GM23248 (cell line): Measurements from ENCODE around the gene PPP2R1A. TPM values are rescaled to one million over a fixed set of nuclear protein-coding genes. Genes with fewer than 3 reads are reported as not detected.
A peak's percentile ranks its signal among the peaks of the same experiment; 100 is the strongest.

ENCODE experiments used
- DNase-seq: peaks from one replicate; pipeline ENCODE4 v3.0.0-alpha.2; 2015
- H2AFZ ChIP-seq: fragments of 200-600 bp; sonication (generic); 2 replicates; pipeline ENCODE4 v1.6.1; 2016; ENCODE audit warnings: antibody characterized with exemption
- H3F3A ChIP-seq: fragments of 200-600 bp; sonication (generic); 2 replicates; pipeline ENCODE4 v1.6.1; 2016; ENCODE audit warnings: mild to moderate bottlenecking, antibody characterized with exemption, mixed run types; ENCODE audit not compliant: insufficient read depth
- H3K27ac ChIP-seq: fragments of 200-600 bp; sonication (generic); 2 replicates; pipeline ENCODE4 v1.5.1; 2016; ENCODE audit warnings: mild to moderate bottlenecking
- H3K27me3 ChIP-seq: fragments of 200-600 bp; sonication (generic); replicated peaks from 2 replicates; pipeline ENCODE4 v1.6.1; 2016; ENCODE audit warnings: mild to moderate bottlenecking; ENCODE audit not compliant: insufficient read depth
- H3K36me3 ChIP-seq: fragments of 200-600 bp; sonication (generic); 2 replicates; pipeline ENCODE4 v1.6.1; 2016; ENCODE audit warnings: low read depth, mild to moderate bottlenecking
- H3K4me1 ChIP-seq: fragments of 200-600 bp; sonication (generic); 2 replicates; pipeline ENCODE4 v1.6.1; 2016; ENCODE audit warnings: mild to moderate bottlenecking; ENCODE audit not compliant: insufficient read depth
- H3K4me2 ChIP-seq: fragments of 200-600 bp; sonication (generic); one replicate; pipeline ENCODE4 v1.6.1; 2016; ENCODE audit warnings: mild to moderate bottlenecking; ENCODE audit not compliant: unreplicated experiment
- H3K4me3 ChIP-seq: fragments of 200-600 bp; sonication (generic); 2 replicates; pipeline ENCODE4 v1.5.1; 2016; ENCODE audit warnings: mild to moderate bottlenecking
- H3K79me2 ChIP-seq: fragments of 200-600 bp; sonication (generic); 2 replicates; pipeline ENCODE4 v1.6.1; 2016; ENCODE audit warnings: mild to moderate bottlenecking; ENCODE audit not compliant: insufficient read depth
- H3K9ac ChIP-seq: fragments of 200-600 bp; sonication (generic); 2 replicates; pipeline ENCODE4 v1.6.1; 2016; ENCODE audit warnings: mild to moderate bottlenecking
- H3K9me2 ChIP-seq: fragments of 200-600 bp; sonication (generic); 2 replicates; pipeline ENCODE4 v1.6.1; 2016; ENCODE audit warnings: mixed run types, mild to moderate bottlenecking, moderate library complexity; ENCODE audit not compliant: insufficient read depth
- H3K9me3 ChIP-seq: fragments of 200-600 bp; sonication (generic); one replicate; pipeline ENCODE4 v1.6.1; 2017; ENCODE audit warnings: low read depth
- H4K20me1 ChIP-seq: fragments of 200-600 bp; sonication (generic); 2 replicates; pipeline ENCODE4 v1.6.0; 2016; ENCODE audit not compliant: insufficient read depth
- EZH2 ChIP-seq: fragments of 200-600 bp; sonication (generic); IDR thresholded peaks from 2 replicates; pipeline ENCODE4 v1.6.1; 2018; ENCODE audit warnings: antibody characterized with exemption, mild to moderate bottlenecking; ENCODE audit not compliant: insufficient read depth, poor library complexity, severe bottlenecking
- EZH2phosphoT487 ChIP-seq: fragments of 200-600 bp; sonication (generic); IDR thresholded peaks from 2 replicates; pipeline ENCODE4 v1.6.1; 2018; ENCODE audit warnings: antibody characterized with exemption, moderate library complexity, mild to moderate bottlenecking, low read depth; ENCODE audit not compliant: insufficient read depth
- WGBS, 2 experiments: methylation state at CpG; one replicate each; pipeline ENCODE4 v1.1.6; 2015 to 2017; ENCODE audit warnings: low lambda C conversion rate in 2 of 2, low coverage in 1 of 2; ENCODE audit errors: missing lambda C conversion rate in 2 of 2; 5-methylcytosine and 5-hydroxymethylcytosine counted together
- in situ Hi-C: fragments of 300-500 bp; cut with MboI; formaldehyde crosslinking; loops from 2 replicates; pipeline ENCODE4 v1.15.0; 2020
- polyA plus RNA-seq: library from polyadenylated mRNA; unstranded; fragments of >200 nt; fragmentation: Nextera tagmentation; extraction: Ambion mirVana; gene quantifications from 2 replicates; pipeline ENCODE4 v1.2.1, GENCODE V29; 2016
- total RNA-seq: library from RNA; depleted of rRNA; stranded (reverse); fragments of >200 nt; shearing (Covaris generic); gene quantifications from 2 replicates; pipeline ENCODE4 v1.2.3, GENCODE V29; 2014; rRNA removed

The PPP2R1A gene
- total RNA-seq (191 and 248 TPM in 2 replicates), polyA plus RNA-seq (277 and 279 TPM in 2 replicates)

DNA sequence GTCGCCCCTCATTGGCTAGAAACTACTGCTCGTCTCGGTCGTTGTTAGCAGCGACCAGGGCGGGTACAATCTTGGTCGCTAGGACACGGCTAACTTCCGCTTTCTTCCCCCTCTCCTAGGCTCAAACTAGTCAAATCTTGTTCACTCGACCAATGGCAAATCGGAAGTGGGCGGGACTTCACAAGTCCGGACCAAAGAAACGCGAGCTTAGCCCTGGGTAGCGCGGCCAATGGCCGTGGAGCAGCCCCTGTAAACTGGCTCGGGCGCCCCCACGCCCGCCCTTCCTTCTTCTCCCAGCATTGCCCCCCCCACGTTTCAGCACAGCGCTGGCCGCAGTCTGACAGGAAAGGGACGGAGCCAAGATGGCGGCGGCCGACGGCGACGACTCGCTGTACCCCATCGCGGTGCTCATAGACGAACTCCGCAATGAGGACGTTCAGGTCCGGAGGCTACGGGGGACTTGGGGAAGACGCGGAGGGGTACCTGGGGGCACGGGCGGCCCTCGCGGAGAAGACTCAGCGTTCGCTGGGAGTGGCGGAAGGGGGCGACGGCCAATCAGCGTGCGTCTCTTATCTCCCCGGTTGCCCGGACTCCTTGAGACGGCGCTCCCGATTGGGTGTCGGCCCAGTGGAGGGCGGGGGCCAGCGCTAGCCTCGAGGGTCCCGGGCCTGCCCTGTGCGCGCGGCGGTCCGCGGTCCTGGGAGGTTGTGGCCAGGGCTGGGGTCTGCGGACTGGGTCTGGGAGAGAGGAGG, at the start of gene PPP2R1A:
Gene PPP2R1A, plus strand, starts transcription at position 318 of the 752 bp plus-strand sequence. Its CDS starts 45 bp downstream, at position 363.
- in situ Hi-C loops: no loop called here
- Histone ChIP-seq H3K4me1 (peaks cover 24% of the 10 kb centered on the region), H3K27me3 (no peaks in the 10 kb centered on the region), H3K4me3 (peak within 1 kb of the TSS; percentile 93), H3K4me2 (peak within 1 kb of the TSS; percentile 90), H3F3A (peaks cover 11% of the 10 kb centered on the region), H3K9me3 (no peaks in the 10 kb centered on the region), H3K9me2 (no peaks in the 10 kb centered on the region), H2AFZ (peak within 1 kb of the TSS; percentile 94), H3K36me3 (peaks cover 7% of the 10 kb centered on the region; the same call in 1 of the 2 replicates), H3K79me2 (peaks cover 57% of the 10 kb centered on the region), H4K20me1 (peaks cover 8% of the 10 kb centered on the region; the same call in 1 of the 2 replicates), H3K27ac (peak within 1 kb of the TSS; percentile 94), H3K9ac (peak within 1 kb of the TSS; percentile 97)
- no peak for TF ChIP-seq EZH2
- no peak for TF ChIP-seq EZH2phosphoT487
- peak; percentile 100 for DNase-seq
- 1% methylated on average over 44 to 70 of the region's 70 CpGs for WGBS, 2 experiments

DNA sequence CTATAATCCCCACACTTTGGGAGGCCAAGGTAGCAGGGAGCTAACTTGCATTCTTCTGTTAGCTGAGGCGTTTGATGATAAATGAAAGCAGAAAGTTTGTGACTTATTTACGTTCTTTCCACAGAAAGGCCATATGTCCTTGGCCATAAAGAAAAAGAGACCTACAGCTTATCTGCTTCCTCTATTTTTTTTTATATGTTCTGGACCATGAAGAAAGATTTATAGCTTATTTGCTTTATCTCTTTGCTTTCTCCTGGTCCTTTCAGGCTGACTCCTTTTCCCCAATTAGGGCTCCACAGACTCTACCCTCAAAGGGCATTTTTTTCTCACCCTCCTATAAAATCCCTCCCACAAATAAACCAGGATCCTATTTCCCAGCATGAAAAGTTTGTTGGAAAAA, 48.6 kb upstream of the PPP2R1A start:
- in situ Hi-C loops: no loop called here
- DNase-seq: no peak
- no peaks in the 10 kb centered on the region for H3K27me3 ChIP-seq
- peaks cover 34% of the 10 kb centered on the region for H3F3A ChIP-seq
- H3K36me3 ChIP-seq: no peaks in the 10 kb centered on the region
- no peaks in the 10 kb centered on the region for H3K9me3 ChIP-seq
- no peak overlapping the region for H3K4me2 ChIP-seq
- no peak for TF ChIP-seq EZH2phosphoT487
- no peak for TF ChIP-seq EZH2
- peaks cover 28% of the 10 kb centered on the region for H3K79me2 ChIP-seq
- peaks cover 7% of the 10 kb centered on the region for H3K4me1 ChIP-seq
- H2AFZ ChIP-seq: no peak overlapping the region
- H3K9me2 ChIP-seq: no peaks in the 10 kb centered on the region
- no peaks in the 10 kb centered on the region for H4K20me1 ChIP-seq
- H3K9ac ChIP-seq: no peak overlapping the region
- WGBS, 2 experiments: 43 to 63% methylated on average over 2 of the region's 2 CpGs
- no peak overlapping the region for H3K4me3 ChIP-seq
- no peak overlapping the region for H3K27ac ChIP-seq

DNA sequence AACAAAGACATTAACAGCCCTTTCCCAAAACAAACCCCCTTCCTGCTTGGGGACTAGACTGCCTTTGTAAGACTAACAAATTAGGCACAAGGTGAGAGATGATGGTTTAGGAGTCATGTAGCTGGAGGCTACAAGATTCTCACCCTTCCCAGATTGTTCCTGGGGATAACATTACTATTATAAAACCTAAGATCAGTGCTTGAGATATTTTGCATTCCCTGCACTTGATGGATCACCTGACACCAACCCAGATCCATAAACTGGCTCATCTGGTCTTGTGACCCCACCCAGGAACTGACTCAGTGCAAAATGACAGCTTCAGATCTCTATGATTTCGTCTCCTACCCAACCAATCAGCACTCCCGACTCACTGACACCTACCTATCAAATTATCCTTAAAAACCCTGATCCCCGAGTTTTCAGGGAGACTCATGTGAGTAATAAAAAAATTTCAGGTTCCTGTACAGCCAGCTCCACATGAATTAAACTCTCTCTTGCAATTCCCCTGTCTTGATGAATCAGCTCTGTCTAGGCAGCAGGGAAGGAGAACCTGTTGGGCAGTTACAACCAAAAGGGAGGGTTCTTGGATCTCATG, 47.8 kb upstream of the PPP2R1A start:
- no peak for DNase-seq
- Histone ChIP-seq H4K20me1 (no peaks in the 10 kb centered on the region), H3K9me3 (no peaks in the 10 kb centered on the region), H2AFZ (no peak overlapping the region), H3K9me2 (no peaks in the 10 kb centered on the region), H3K4me2 (no peak overlapping the region), H3K36me3 (no peaks in the 10 kb centered on the region), H3K27me3 (no peaks in the 10 kb centered on the region), H3K79me2 (peaks cover 20% of the 10 kb centered on the region), H3K27ac (no peak overlapping the region), H3F3A (peaks cover 34% of the 10 kb centered on the region), H3K9ac (no peak overlapping the region), H3K4me3 (no peak overlapping the region), H3K4me1 (peaks cover 7% of the 10 kb centered on the region)
- WGBS, 2 experiments: 59 to 69% methylated on average over 3 of the region's 3 CpGs
- in situ Hi-C loops: no loop called here
- TF ChIP-seq EZH2phosphoT487: no peak

DNA sequence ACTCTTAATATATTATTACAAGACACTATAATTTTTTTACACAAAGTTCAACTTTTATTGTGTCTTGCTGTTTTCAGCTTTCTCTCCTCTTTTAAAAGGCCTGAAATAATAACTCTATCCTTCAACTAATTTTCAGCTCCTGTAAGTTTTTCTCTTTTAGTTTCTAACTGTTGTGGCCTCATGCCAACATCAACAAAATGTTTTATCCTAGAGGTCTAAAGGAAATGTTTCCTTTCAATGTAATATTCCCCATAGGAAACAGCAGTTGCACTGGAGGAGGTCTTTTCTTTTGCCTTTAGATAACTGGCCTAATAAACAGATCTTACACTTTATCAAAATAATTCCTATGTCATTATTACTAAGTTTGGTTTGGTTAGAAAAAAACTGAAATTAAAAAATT, 41.6 kb upstream of the PPP2R1A start:
- H3K36me3 ChIP-seq: no peaks in the 10 kb centered on the region
- in situ Hi-C loops: no loop called here
- no peaks in the 10 kb centered on the region for H3K4me1 ChIP-seq
- H3K4me2 ChIP-seq: no peak overlapping the region
- TF ChIP-seq EZH2phosphoT487 (no peak), EZH2 (no peak)
- H2AFZ ChIP-seq: no peak overlapping the region
- H3K9me2 ChIP-seq: no peaks in the 10 kb centered on the region
- no peaks in the 10 kb centered on the region for H3K9me3 ChIP-seq
- no peaks in the 10 kb centered on the region for H3F3A ChIP-seq
- no peaks in the 10 kb centered on the region for H3K79me2 ChIP-seq
- DNase-seq: no peak
- H4K20me1 ChIP-seq: no peaks in the 10 kb centered on the region
- H3K9ac ChIP-seq: no peak overlapping the region
- H3K27ac ChIP-seq: no peak overlapping the region
- no peak overlapping the region for H3K4me3 ChIP-seq
- H3K27me3 ChIP-seq: no peaks in the 10 kb centered on the region
